ENCODE measurements around the gene NTRK3.

Gene NTRK3

GRCh38 chr15:88127432-88127790 is 129.1 kb downstream of the NTRK3 start:
- no peak for TF ChIP-seq CTCF (conservative IDR thresholded peaks at IDR 0.05; ENCODE audit: low read depth)
- ChIA-PET POLR2A (ENCODE audit: low non-redundant PET) (no interaction called here), CTCF (no interaction called here)
- H3K27ac ChIP-seq, result no peak overlapping the region
- no peak for DNase-seq (ENCODE audit: low spot score)

GRCh38 chr15:88126695-88127431 is 129.7 kb downstream of the NTRK3 start:
- DNase-seq (ENCODE audit: low spot score), result no peak
- no peak for TF ChIP-seq CTCF (conservative IDR thresholded peaks at IDR 0.05; ENCODE audit: low read depth)
- no peak overlapping the region for H3K27ac ChIP-seq
- CTCF ChIA-PET, result no interaction called here
- POLR2A ChIA-PET (ENCODE audit: low non-redundant PET), result no interaction called here

- H3K27ac ChIP-seq, result no peak overlapping the region
- DNase-seq (ENCODE audit: low spot score), result no peak
- ChIA-PET POLR2A (ENCODE audit: low non-redundant PET) (no interaction called here), CTCF (no interaction called here)
- TF ChIP-seq CTCF (conservative IDR thresholded peaks at IDR 0.05; ENCODE audit: low read depth), result no peak
Observed at GRCh38 chr15:88125576-88125975, 131.0 kb downstream of the NTRK3 start.

GRCh38 chr15:88124199-88124598 is 132.3 kb downstream of the NTRK3 start:
- POLR2A ChIA-PET (ENCODE audit: low non-redundant PET), result no interaction called here
- CTCF ChIA-PET, result no interaction called here
- H3K27ac ChIP-seq, result no peak overlapping the region
- no peak for DNase-seq (ENCODE audit: low spot score)
- no peak for TF ChIP-seq CTCF (conservative IDR thresholded peaks at IDR 0.05; ENCODE audit: low read depth)

GRCh38 chr15:88121968-88122530 is 134.5 kb downstream of the NTRK3 start:
- H3K27ac ChIP-seq, result no peak overlapping the region
- ChIA-PET CTCF (no interaction called here), POLR2A (ENCODE audit: low non-redundant PET) (no interaction called here)
- TF ChIP-seq CTCF (conservative IDR thresholded peaks at IDR 0.05; ENCODE audit: low read depth), result no peak
- DNase-seq (ENCODE audit: low spot score), result no peak

- CTCF ChIA-PET, result no interaction called here
- POLR2A ChIA-PET (ENCODE audit: low non-redundant PET), result no interaction called here
- no peak overlapping the region for H3K27ac ChIP-seq
- DNase-seq (ENCODE audit: low spot score), result no peak
- no peak for TF ChIP-seq CTCF (conservative IDR thresholded peaks at IDR 0.05; ENCODE audit: low read depth)
Observed at GRCh38 chr15:88120026-88120425, 136.5 kb downstream of the NTRK3 start.
